Measurements from ENCODE around the gene AP1AR. TPM values are rescaled to one million over a fixed set of nuclear protein-coding genes. Genes with fewer than 3 reads are reported as not detected.
A peak's percentile ranks its signal among the peaks of the same experiment; 100 is the strongest.

The AP1AR gene
- total RNA-seq, 3 donors from 2014 or later (not counting 1 experiment from before 2014, with no cell fraction given), result 7.5 to 9.4 (median 7.5) TPM

DNA sequence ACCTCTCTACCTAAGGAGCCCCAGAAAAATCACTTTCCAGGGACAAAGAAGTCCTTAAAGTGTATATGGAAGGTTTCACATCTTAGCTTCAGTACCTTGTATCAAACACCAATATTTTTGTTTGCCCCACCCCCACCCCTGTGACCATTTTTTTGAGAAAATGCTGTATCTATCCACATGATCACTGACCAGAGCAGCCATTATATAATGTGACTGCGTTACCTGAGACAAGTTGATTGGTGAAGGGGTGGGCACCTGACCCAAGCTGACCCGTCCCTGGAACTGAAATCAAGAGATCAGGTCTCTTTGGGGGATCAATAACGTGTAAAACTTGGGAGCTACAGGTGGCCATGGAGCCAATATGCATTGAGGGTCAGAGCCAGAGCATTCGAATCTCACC lies 43.4 kb downstream of the AP1AR start:
- peaks cover 10% of the 10 kb centered on the region for H3K36me3 ChIP-seq (ENCODE audit: control insufficient read depth, insufficient read depth, low read length)
- Mint-ChIP-seq H3K27me3 (ENCODE audit: low read depth in 2 of 2) (no peaks in the 10 kb centered on the region), H3K4me1 (peaks cover 0 to 8% of the 10 kb centered on the region in 2 donors), H3K4me3 (no peak overlapping the region), H3K9me3 (no peaks in the 10 kb centered on the region), H3K27ac (no peak overlapping the region), H3K36me3 (no peaks in the 10 kb centered on the region)
- no peak overlapping the region for H3K27ac ChIP-seq (ENCODE audit: low read length)
- TF ChIP-seq, protein P1, sequence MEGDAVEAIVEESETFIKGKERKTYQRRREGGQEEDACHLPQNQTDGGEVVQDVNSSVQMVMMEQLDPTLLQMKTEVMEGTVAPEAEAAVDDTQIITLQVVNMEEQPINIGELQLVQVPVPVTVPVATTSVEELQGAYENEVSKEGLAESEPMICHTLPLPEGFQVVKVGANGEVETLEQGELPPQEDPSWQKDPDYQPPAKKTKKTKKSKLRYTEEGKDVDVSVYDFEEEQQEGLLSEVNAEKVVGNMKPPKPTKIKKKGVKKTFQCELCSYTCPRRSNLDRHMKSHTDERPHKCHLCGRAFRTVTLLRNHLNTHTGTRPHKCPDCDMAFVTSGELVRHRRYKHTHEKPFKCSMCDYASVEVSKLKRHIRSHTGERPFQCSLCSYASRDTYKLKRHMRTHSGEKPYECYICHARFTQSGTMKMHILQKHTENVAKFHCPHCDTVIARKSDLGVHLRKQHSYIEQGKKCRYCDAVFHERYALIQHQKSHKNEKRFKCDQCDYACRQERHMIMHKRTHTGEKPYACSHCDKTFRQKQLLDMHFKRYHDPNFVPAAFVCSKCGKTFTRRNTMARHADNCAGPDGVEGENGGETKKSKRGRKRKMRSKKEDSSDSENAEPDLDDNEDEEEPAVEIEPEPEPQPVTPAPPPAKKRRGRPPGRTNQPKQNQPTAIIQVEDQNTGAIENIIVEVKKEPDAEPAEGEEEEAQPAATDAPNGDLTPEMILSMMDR (IDR thresholded peaks at IDR 0.05), result no peak
- H3K4me1 ChIP-seq (ENCODE audit: control insufficient read depth, insufficient read depth, low read length), result peaks cover 3% of the 10 kb centered on the region
- H3K4me3 ChIP-seq (ENCODE audit: low read length), result no peak overlapping the region
- no peak for ATAC-seq
- no peak for DNase-seq
- 92% methylated on average over 4 of the region's 4 CpGs for WGBS (ENCODE audit: insufficient coverage)
- intact Hi-C loops (cut with micrococcal nuclease), result no loop called here
- H3K27me3 ChIP-seq (ENCODE audit: control insufficient read depth, insufficient read depth, low read length), result no peaks in the 10 kb centered on the region
- no peaks in the 10 kb centered on the region for H3K9me3 ChIP-seq (ENCODE audit: control insufficient read depth, insufficient read depth, low read length)

DNA sequence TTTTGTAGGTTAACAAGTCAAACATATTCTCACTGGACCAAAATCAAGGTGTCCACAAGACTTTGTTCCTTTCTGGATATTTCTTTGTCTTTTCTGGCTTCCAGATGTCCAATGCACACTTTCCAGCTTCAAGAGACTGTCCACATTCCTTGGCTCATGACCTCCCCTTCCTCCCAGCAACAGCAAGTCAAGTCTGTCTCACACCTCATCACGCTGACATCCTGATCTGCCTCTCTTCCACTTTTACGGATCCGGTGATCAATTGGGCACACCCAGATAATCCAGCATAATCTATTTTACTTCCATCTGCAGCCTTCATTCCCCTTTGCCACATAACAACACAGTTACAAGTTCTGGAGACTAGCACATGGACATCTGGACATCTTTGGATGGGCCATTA lies 44.5 kb downstream of the AP1AR start:
- no peak overlapping the region for H3K4me3 Mint-ChIP-seq
- Histone ChIP-seq H3K36me3 (ENCODE audit: control insufficient read depth, insufficient read depth, low read length) (peaks cover 10% of the 10 kb centered on the region), H3K27me3 (ENCODE audit: control insufficient read depth, insufficient read depth, low read length) (no peaks in the 10 kb centered on the region), H3K27ac (ENCODE audit: low read length) (no peak overlapping the region), H3K9me3 (ENCODE audit: control insufficient read depth, insufficient read depth, low read length) (no peaks in the 10 kb centered on the region), H3K4me1 (ENCODE audit: control insufficient read depth, insufficient read depth, low read length) (peaks cover 3% of the 10 kb centered on the region), H3K4me3 (ENCODE audit: low read length) (no peak overlapping the region)
- H3K27ac Mint-ChIP-seq, result peak overlapping the region in 1 of 2 donors; percentile 58
- TF ChIP-seq, protein P1 (IDR thresholded peaks at IDR 0.05), result no peak
- ATAC-seq (no peak), DNase-seq (no peak)
- intact Hi-C loops (cut with micrococcal nuclease), result no loop called here
- H3K36me3 Mint-ChIP-seq, result no peaks in the 10 kb centered on the region
- 94% methylated on average over 3 of the region's 3 CpGs for WGBS (ENCODE audit: insufficient coverage)
- no peaks in the 10 kb centered on the region for H3K9me3 Mint-ChIP-seq
- no peaks in the 10 kb centered on the region for H3K27me3 Mint-ChIP-seq (ENCODE audit: low read depth in 2 of 2)
- peaks cover 0 to 8% of the 10 kb centered on the region in 2 donors for H3K4me1 Mint-ChIP-seq

- Histone ChIP-seq H3K27ac (ENCODE audit: low read length) (no peak overlapping the region), H3K4me3 (ENCODE audit: low read length) (no peak overlapping the region), H3K27me3 (ENCODE audit: control insufficient read depth, insufficient read depth, low read length) (no peaks in the 10 kb centered on the region), H3K9me3 (ENCODE audit: control insufficient read depth, insufficient read depth, low read length) (no peaks in the 10 kb centered on the region), H3K36me3 (ENCODE audit: control insufficient read depth, insufficient read depth, low read length) (peaks cover 10% of the 10 kb centered on the region), H3K4me1 (ENCODE audit: control insufficient read depth, insufficient read depth, low read length) (peaks cover 3% of the 10 kb centered on the region)
- no peaks in the 10 kb centered on the region for H3K36me3 Mint-ChIP-seq
- ATAC-seq (no peak), DNase-seq (no peak)
- no peak overlapping the region for H3K27ac Mint-ChIP-seq
- H3K9me3 Mint-ChIP-seq, result no peaks in the 10 kb centered on the region
- 90% methylated on average over 2 of the region's 3 CpGs for WGBS (ENCODE audit: insufficient coverage)
- intact Hi-C loops (cut with micrococcal nuclease), result no loop called here
- H3K4me3 Mint-ChIP-seq, result no peak overlapping the region
- no peaks in the 10 kb centered on the region for H3K27me3 Mint-ChIP-seq (ENCODE audit: low read depth in 2 of 2)
- TF ChIP-seq, protein P1 (IDR thresholded peaks at IDR 0.05), result no peak
- H3K4me1 Mint-ChIP-seq, result peaks cover 10 to 19% of the 10 kb centered on the region in 2 donors
These were observed 45.6 kb downstream of the AP1AR start for GRCh38 chr4:112277220-112277619.

DNA sequence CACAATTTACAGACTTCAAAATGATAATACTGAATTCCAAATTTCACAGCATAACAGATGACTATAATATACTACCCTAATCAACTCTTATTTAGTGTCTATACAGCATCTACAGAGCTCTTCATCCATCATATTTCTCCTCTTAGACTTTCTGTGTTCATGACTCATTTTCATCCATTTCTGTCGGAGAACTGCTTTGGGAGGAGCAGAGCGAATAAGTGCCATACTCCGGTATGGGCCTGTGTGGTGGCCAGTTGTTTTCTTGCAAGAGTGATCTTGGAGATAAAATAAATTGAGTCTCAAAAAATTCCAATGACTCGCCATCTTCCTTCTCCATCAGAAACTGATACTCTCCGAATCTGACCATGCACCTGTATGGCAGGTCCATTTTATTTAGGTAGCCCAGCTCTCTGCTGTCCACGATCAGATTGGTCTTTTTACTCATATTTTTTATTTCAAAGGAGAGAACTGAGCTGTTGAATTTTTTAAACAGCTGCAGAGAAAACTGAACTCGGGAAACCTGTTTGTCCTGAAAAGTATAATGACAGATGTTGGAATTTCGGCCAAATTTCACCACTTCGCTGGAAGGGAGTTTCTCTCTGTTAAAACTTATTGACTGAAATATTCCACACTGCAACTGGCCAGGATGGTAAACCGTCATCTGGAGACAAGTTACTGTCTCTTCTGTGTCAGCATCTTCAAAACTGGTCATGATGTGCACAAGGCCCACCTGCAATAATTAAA lies 46.3 kb downstream of the AP1AR start:
- Histone ChIP-seq H3K27ac (ENCODE audit: low read length) (no peak overlapping the region), H3K36me3 (ENCODE audit: control insufficient read depth, insufficient read depth, low read length) (peaks cover 10% of the 10 kb centered on the region), H3K4me1 (ENCODE audit: control insufficient read depth, insufficient read depth, low read length) (peaks cover 7% of the 10 kb centered on the region), H3K4me3 (ENCODE audit: low read length) (no peak overlapping the region), H3K9me3 (ENCODE audit: control insufficient read depth, insufficient read depth, low read length) (no peaks in the 10 kb centered on the region), H3K27me3 (ENCODE audit: control insufficient read depth, insufficient read depth, low read length) (no peaks in the 10 kb centered on the region)
- ATAC-seq, result no peak
- Mint-ChIP-seq H3K4me1 (peaks cover 17 to 26% of the 10 kb centered on the region in 2 donors), H3K9me3 (no peaks in the 10 kb centered on the region), H3K36me3 (no peaks in the 10 kb centered on the region), H3K27me3 (ENCODE audit: low read depth in 2 of 2) (no peaks in the 10 kb centered on the region), H3K4me3 (no peak overlapping the region), H3K27ac (peak overlapping the region in 1 of 2 donors; percentile 11)
- TF ChIP-seq, protein P1 (IDR thresholded peaks at IDR 0.05), result no peak
- intact Hi-C loops (cut with micrococcal nuclease), result no loop called here
- 96% methylated on average over 10 of the region's 10 CpGs for WGBS (ENCODE audit: insufficient coverage)
- no peak for DNase-seq

Measured in natural killer cell (primary cell).